MG63 (cell line): ENCODE data around the gene TASOR. TPM values are rescaled to one million over a fixed set of nuclear protein-coding genes. Genes with fewer than 3 reads are reported as not detected.
A peak's percentile ranks its signal among the peaks of the same experiment; 100 is the strongest.
"Not testable (repeated sequence)": the region's sequence is repeated elsewhere in the genome, so short reads cannot be mapped to it uniquely, and the experiment has no call there.

Source experiments
- DNase-seq: peaks from one replicate; pipeline ENCODE4 v3.0.0-alpha.2; 2020
- H3K27me3 ChIP-seq: fragments of 250-450 bp; sonication (Bioruptor Pico); 2 replicates; pipeline ENCODE4 v1.5.1; 2020; ENCODE audit warnings: mild to moderate bottlenecking, moderate library complexity
- H3K36me3 ChIP-seq: fragments of 250-450 bp; sonication (Bioruptor Pico); 2 replicates; pipeline ENCODE4 v1.5.1; 2020; ENCODE audit warnings: mild to moderate bottlenecking, moderate library complexity
- H3K4me3 ChIP-seq: fragments of 250-450 bp; sonication (Bioruptor Pico); 2 replicates; pipeline ENCODE4 v1.5.1; 2020; ENCODE audit warnings: mild to moderate bottlenecking, moderate library complexity
- H3K9me3 ChIP-seq: fragments of 250-450 bp; sonication (Bioruptor Pico); 2 replicates; pipeline ENCODE4 v1.5.1; 2020; ENCODE audit warnings: mild to moderate bottlenecking, moderate library complexity
- total RNA-seq: library from RNA; depleted of rRNA; stranded (reverse); fragments of >200 nt; shearing (Covaris generic); gene quantifications from 2 replicates; pipeline ENCODE4 v1.2.3, GENCODE V29; 2014; ENCODE audit warnings: low replicate concordance; rRNA removed

TASOR gene
- total RNA-seq = 24.1 and 49.1 TPM in 2 replicates

- Histone ChIP-seq H3K9me3 (peaks cover 5% of the 10 kb centered on the region), H3K36me3 (peaks cover 11% of the 10 kb centered on the region), H3K4me3 (peak within 1 kb of the TSS; percentile 80), H3K27me3 (no peaks in the 10 kb centered on the region)
- peak; percentile 72 for DNase-seq
These were observed at the start of gene TASOR for GRCh38 chr3:56683122-56683817. TASOR (minus strand) TSS chr3:56683265; CDS start chr3:56683006, 259 bp downstream.

GRCh38 chr3:56732109-56732508 is 49.0 kb upstream of the TASOR start:
- Histone ChIP-seq H3K27me3 (no peaks in the 10 kb centered on the region), H3K9me3 (no peaks in the 10 kb centered on the region), H3K4me3 (no peak overlapping the region), H3K36me3 (no peaks in the 10 kb centered on the region)
- no peak for DNase-seq

- Histone ChIP-seq H3K27me3 (no peaks in the 10 kb centered on the region), H3K36me3 (no peaks in the 10 kb centered on the region), H3K9me3 (no peaks in the 10 kb centered on the region), H3K4me3 (no peak overlapping the region)
- no peak for DNase-seq
These were observed 42.1 kb upstream of the TASOR start for GRCh38 chr3:56725175-56725574.

- Histone ChIP-seq H3K36me3 (no peaks in the 10 kb centered on the region), H3K9me3 (no peaks in the 10 kb centered on the region), H3K4me3 (no peak overlapping the region), H3K27me3 (no peaks in the 10 kb centered on the region)
- no peak for DNase-seq
These were observed 41.6 kb upstream of the TASOR start for GRCh38 chr3:56724676-56725075.

- no peak for DNase-seq
- no peaks in the 10 kb centered on the region for H3K27me3 ChIP-seq
- H3K36me3 ChIP-seq = no peaks in the 10 kb centered on the region
- H3K9me3 ChIP-seq = no peaks in the 10 kb centered on the region
- H3K4me3 ChIP-seq = no peak overlapping the region
These were observed 37.8 kb upstream of the TASOR start for GRCh38 chr3:56720849-56721248.

GRCh38 chr3:56718809-56719208 is 35.7 kb upstream of the TASOR start:
- not testable (repeated sequence) for DNase-seq, H3K9me3 ChIP-seq, H3K27me3 ChIP-seq, H3K4me3 ChIP-seq, H3K36me3 ChIP-seq

GRCh38 chr3:56711344-56711743 is 28.3 kb upstream of the TASOR start:
- Histone ChIP-seq H3K4me3 (no peak overlapping the region), H3K9me3 (no peaks in the 10 kb centered on the region), H3K27me3 (no peaks in the 10 kb centered on the region), H3K36me3 (no peaks in the 10 kb centered on the region)
- no peak for DNase-seq

GRCh38 chr3:56707412-56707811 is 24.3 kb upstream of the TASOR start:
- not testable (repeated sequence) for H3K9me3 ChIP-seq, H3K27me3 ChIP-seq, DNase-seq, H3K36me3 ChIP-seq, H3K4me3 ChIP-seq

GRCh38 chr3:56706629-56707028 is 23.6 kb upstream of the TASOR start:
- H3K9me3 ChIP-seq = no peaks in the 10 kb centered on the region
- no peaks in the 10 kb centered on the region for H3K36me3 ChIP-seq
- H3K27me3 ChIP-seq = no peaks in the 10 kb centered on the region

GRCh38 chr3:56704706-56705105 is 21.6 kb upstream of the TASOR start:
- no peak for DNase-seq
- no peaks in the 10 kb centered on the region for H3K9me3 ChIP-seq
- H3K27me3 ChIP-seq = no peaks in the 10 kb centered on the region
- no peaks in the 10 kb centered on the region for H3K36me3 ChIP-seq
- no peak overlapping the region for H3K4me3 ChIP-seq

More at GRCh38 chr3:56706629-56707028, 23.6 kb upstream of the TASOR start:
- no peak for DNase-seq
- H3K4me3 ChIP-seq = no peak overlapping the region

- H3K27me3 ChIP-seq = no peaks in the 10 kb centered on the region
- H3K9me3 ChIP-seq = no peaks in the 10 kb centered on the region
- no peak overlapping the region for H3K4me3 ChIP-seq
- no peak for DNase-seq
- no peaks in the 10 kb centered on the region for H3K36me3 ChIP-seq
These were observed 19.6 kb upstream of the TASOR start for GRCh38 chr3:56702490-56703315.

GRCh38 chr3:56700151-56700550 is 17.1 kb upstream of the TASOR start:
- Histone ChIP-seq H3K9me3 (no peaks in the 10 kb centered on the region), H3K27me3 (no peaks in the 10 kb centered on the region), H3K4me3 (no peak overlapping the region), H3K36me3 (no peaks in the 10 kb centered on the region)
- no peak for DNase-seq

GRCh38 chr3:56694867-56695683 is 12.0 kb upstream of the TASOR start:
- Histone ChIP-seq H3K27me3 (no peaks in the 10 kb centered on the region), H3K4me3 (no peak overlapping the region), H3K9me3 (no peaks in the 10 kb centered on the region), H3K36me3 (no peaks in the 10 kb centered on the region)
- no peak for DNase-seq

- H3K27me3 ChIP-seq = no peaks in the 10 kb centered on the region
- H3K9me3 ChIP-seq = no peaks in the 10 kb centered on the region
- H3K36me3 ChIP-seq = no peaks in the 10 kb centered on the region
- no peak for DNase-seq
- H3K4me3 ChIP-seq = no peak overlapping the region
These were observed 10.7 kb upstream of the TASOR start for GRCh38 chr3:56693750-56694149.

- DNase-seq, H3K9me3 ChIP-seq, H3K36me3 ChIP-seq, H3K4me3 ChIP-seq, H3K27me3 ChIP-seq: not testable (repeated sequence)
These were observed 9.7 kb upstream of the TASOR start for GRCh38 chr3:56692520-56693433.

GRCh38 chr3:56692001-56692365 is 8.9 kb upstream of the TASOR start:
- H3K36me3 ChIP-seq, H3K27me3 ChIP-seq, H3K4me3 ChIP-seq, DNase-seq, H3K9me3 ChIP-seq: not testable (repeated sequence)
